DND-41 (cell line): ENCODE measurements around the gene RNF220.

Source experiments
- EZH2 ChIP-seq: IDR thresholded peaks from 3 replicates; pipeline ENCODE4 v1.6.1; 2012; ENCODE audit warnings: borderline replicate concordance, low read depth, mild to moderate bottlenecking, moderate library complexity, low read length, inconsistent platforms; ENCODE audit not compliant: severe bottlenecking
- TF ChIP-seq, protein P1 (sequence below): IDR thresholded peaks from 2 replicates; pipeline ENCODE4 v1.5.1; 2012; ENCODE audit warnings: borderline replicate concordance, low read length, moderate library complexity, mild to moderate bottlenecking; ENCODE audit not compliant: poor library complexity, severe bottlenecking; ENCODE audit errors: extremely low read depth

DNA sequence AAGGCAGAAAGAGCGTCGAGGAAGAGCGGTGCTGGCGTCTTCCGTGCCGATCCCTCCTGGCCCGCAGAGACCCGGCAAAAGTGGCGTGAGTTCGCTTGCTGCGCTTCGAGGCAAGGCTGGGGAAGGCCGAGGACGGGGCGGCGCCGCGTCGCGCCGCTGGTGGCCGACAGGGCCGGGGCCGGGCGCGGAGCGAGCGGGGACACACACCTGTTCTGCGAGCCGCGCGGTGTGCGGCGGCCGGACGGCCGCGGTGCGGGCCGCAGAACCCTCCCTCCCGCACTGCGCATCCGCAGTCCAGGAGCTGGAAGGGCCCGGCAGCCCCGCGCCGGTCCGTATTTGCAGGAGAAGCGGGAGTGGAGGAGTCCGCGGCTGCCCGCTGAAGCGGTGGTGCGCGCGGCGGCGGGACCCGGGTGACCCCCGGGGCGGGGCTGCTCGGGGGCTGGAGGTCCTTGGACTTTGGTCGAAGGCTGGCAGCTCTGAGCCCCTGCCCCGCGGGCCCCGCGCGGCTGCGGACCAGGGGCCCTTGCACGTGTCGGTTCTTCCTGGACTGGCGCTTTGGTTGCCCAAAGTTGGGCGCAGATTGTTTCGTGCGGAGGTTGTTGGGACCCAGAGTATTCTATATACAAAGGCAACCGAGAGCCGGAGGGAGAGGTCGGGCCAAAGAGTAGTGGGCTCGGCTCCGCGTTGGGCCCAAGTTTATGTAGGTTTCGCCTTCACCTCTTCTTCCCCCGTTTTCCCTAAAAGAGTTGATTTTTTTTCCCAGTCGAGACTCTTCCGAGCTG lies 2.6 kb downstream of the RNF220 start:
- TF ChIP-seq, protein P1, sequence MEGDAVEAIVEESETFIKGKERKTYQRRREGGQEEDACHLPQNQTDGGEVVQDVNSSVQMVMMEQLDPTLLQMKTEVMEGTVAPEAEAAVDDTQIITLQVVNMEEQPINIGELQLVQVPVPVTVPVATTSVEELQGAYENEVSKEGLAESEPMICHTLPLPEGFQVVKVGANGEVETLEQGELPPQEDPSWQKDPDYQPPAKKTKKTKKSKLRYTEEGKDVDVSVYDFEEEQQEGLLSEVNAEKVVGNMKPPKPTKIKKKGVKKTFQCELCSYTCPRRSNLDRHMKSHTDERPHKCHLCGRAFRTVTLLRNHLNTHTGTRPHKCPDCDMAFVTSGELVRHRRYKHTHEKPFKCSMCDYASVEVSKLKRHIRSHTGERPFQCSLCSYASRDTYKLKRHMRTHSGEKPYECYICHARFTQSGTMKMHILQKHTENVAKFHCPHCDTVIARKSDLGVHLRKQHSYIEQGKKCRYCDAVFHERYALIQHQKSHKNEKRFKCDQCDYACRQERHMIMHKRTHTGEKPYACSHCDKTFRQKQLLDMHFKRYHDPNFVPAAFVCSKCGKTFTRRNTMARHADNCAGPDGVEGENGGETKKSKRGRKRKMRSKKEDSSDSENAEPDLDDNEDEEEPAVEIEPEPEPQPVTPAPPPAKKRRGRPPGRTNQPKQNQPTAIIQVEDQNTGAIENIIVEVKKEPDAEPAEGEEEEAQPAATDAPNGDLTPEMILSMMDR, result no peak
- TF ChIP-seq EZH2, result no peak
